ENCODE measurements around the gene NFATC3. TPM values are rescaled to one million over a fixed set of nuclear protein-coding genes. Genes with fewer than 3 reads are reported as not detected.
A peak's percentile ranks its signal among the peaks of the same experiment; 100 is the strongest.

Gene NFATC3
- total RNA-seq, 2 donors from 2014 or later: 51.1 to 56.7 TPM

- no peak for DNase-seq (ENCODE audit: low spot score)
- Histone ChIP-seq H3K27ac (no peak overlapping the region), H3K4me3 (no peak overlapping the region), H3K4me1 (ENCODE audit: control insufficient read depth in 1 of 2, low read depth in 2 of 2) (peaks cover 0 to 4% of the 10 kb centered on the region in 2 donors), H3K9me3 (no peaks in the 10 kb centered on the region), H3K27me3 (replicated peaks; ENCODE audit: insufficient read depth) (no peaks in the 10 kb centered on the region), H3K36me3 (peaks cover 9% of the 10 kb centered on the region)
- TF ChIP-seq CTCF (IDR thresholded peaks at IDR 0.05): no peak
- ATAC-seq (ENCODE audit: insufficient number of reproducible peaks, low FRiP score, low read depth): no peak
Observed at GRCh38 chr16:68077866-68078700, 7.1 kb upstream of the NFATC3 start.

- H3K4me1 ChIP-seq (ENCODE audit: control insufficient read depth in 1 of 2, low read depth in 2 of 2): peaks cover 6 to 8% of the 10 kb centered on the region in 2 donors
- H3K4me3 ChIP-seq: no peak overlapping the region
- no peak overlapping the region for H3K27ac ChIP-seq
- H3K36me3 ChIP-seq: peaks cover 8% of the 10 kb centered on the region
- ATAC-seq (ENCODE audit: insufficient number of reproducible peaks, low FRiP score, low read depth) (no peak), DNase-seq (ENCODE audit: low spot score) (no peak)
- no peak for TF ChIP-seq CTCF (IDR thresholded peaks at IDR 0.05)
- H3K9me3 ChIP-seq: no peaks in the 10 kb centered on the region
- no peaks in the 10 kb centered on the region for H3K27me3 ChIP-seq (replicated peaks; ENCODE audit: insufficient read depth)
Observed at GRCh38 chr16:68078701-68079375, 6.3 kb upstream of the NFATC3 start.

- Histone ChIP-seq H3K27me3 (replicated peaks; ENCODE audit: insufficient read depth) (no peaks in the 10 kb centered on the region), H3K36me3 (peaks cover 3% of the 10 kb centered on the region), H3K27ac (peak overlapping the region in 1 of 2 donors; percentile 34), H3K9me3 (no peaks in the 10 kb centered on the region), H3K4me1 (ENCODE audit: control insufficient read depth in 1 of 2, low read depth in 2 of 2) (peaks cover 11 to 12% of the 10 kb centered on the region in 2 donors), H3K4me3 (no peak overlapping the region)
- TF ChIP-seq CTCF (IDR thresholded peaks at IDR 0.05): no peak
- DNase-seq (ENCODE audit: low spot score) (no peak), ATAC-seq (ENCODE audit: insufficient number of reproducible peaks, low FRiP score, low read depth) (no peak)
Observed at GRCh38 chr16:68079376-68079625, 5.9 kb upstream of the NFATC3 start.

- H3K36me3 ChIP-seq: no peaks in the 10 kb centered on the region
- no peak for DNase-seq (ENCODE audit: low spot score)
- peaks cover 12 to 13% of the 10 kb centered on the region in 2 donors for H3K4me1 ChIP-seq (ENCODE audit: control insufficient read depth in 1 of 2, low read depth in 2 of 2)
- no peaks in the 10 kb centered on the region for H3K9me3 ChIP-seq
- ATAC-seq (ENCODE audit: insufficient number of reproducible peaks, low FRiP score, low read depth): no peak
- peak overlapping the region in 1 of 2 donors; percentile 34 for H3K27ac ChIP-seq
- no peaks in the 10 kb centered on the region for H3K27me3 ChIP-seq (replicated peaks; ENCODE audit: insufficient read depth)
- TF ChIP-seq CTCF (IDR thresholded peaks at IDR 0.05): no peak
- no peak overlapping the region for H3K4me3 ChIP-seq
Observed at GRCh38 chr16:68079626-68080344, 5.4 kb upstream of the NFATC3 start.

All from thoracic aorta (tissue), 2 donors.